Measurements from ENCODE around the gene IL36G. TPM values are rescaled to one million over a fixed set of nuclear protein-coding genes. Genes with fewer than 3 reads are reported as not detected.

Gene IL36G
- total RNA-seq, 2 experiments from 2014 or later, result not detected

DNA sequence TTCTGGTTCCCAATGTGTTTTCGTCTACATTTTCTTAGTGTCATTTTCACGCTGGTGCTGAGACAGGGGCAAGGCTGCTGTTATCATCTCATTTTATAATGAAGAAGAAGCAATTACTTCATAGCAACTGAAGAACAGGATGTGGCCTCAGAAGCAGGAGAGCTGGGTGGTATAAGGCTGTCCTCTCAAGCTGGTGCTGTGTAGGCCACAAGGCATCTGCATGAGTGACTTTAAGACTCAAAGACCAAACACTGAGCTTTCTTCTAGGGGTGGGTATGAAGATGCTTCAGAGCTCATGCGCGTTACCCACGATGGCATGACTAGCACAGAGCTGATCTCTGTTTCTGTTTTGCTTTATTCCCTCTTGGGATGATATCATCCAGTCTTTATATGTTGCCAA, 7.3 kb downstream of the IL36G start:
- CTCF ChIA-PET (ENCODE audit: unreplicated experiment), result no interaction called here
- no peak overlapping the region for H3K27ac ChIP-seq (ENCODE audit: low read depth, low read length, poor library complexity, severe bottlenecking)
- BruUV-seq (replicated peaks), result no TSS peak

DNA sequence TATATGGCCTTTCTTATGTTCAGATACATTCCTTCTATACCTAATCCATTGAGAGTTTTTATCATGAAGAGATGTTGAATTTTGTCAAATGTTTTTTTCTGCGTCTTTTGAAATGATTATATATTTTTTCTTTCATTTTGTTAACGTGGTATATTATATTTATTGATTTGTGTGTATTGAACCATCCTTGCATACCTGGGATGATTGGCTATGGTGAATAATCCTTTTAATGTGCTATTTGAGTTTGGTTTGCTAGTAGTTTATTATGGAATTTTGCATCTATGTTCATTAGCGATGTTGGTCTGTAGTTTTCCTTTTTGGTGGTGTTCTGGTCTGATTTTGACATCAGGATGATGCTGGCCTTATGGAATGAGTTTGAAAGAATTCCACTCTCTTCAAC, 11.8 kb downstream of the IL36G start:
- no TSS peak for BruUV-seq (replicated peaks)
- POLR2A ChIA-PET, result no interaction called here
- Histone ChIP-seq H3K9me2 (ENCODE audit: insufficient read depth, low read length) (no peaks in the 10 kb centered on the region), H2AFZ (ENCODE audit: low read length) (no peak overlapping the region), H3K9me3 (ENCODE audit: low read length) (peaks cover 4% of the 10 kb centered on the region; the same call in 1 of the 2 replicates), H3K4me2 (ENCODE audit: low read length) (no peak overlapping the region), H4K20me1 (ENCODE audit: insufficient read depth, low read length) (no peaks in the 10 kb centered on the region), H3K36me3 (ENCODE audit: insufficient read depth, low read length) (no peaks in the 10 kb centered on the region), H3K4me3 (ENCODE audit: low read depth, low read length, poor library complexity, severe bottlenecking) (no peak overlapping the region), H3K27ac (ENCODE audit: low read depth, low read length, poor library complexity, severe bottlenecking) (no peak overlapping the region), H3K4me1 (ENCODE audit: insufficient read depth, low read length, poor library complexity, severe bottlenecking) (no peaks in the 10 kb centered on the region), H3K79me2 (ENCODE audit: insufficient read depth, low read depth, low read length) (no peaks in the 10 kb centered on the region)
- no peak for TF ChIP-seq EZH2phosphoT487 (IDR thresholded peaks at IDR 0.05; ENCODE audit: borderline replicate concordance, low read depth, low read length)
- TF ChIP-seq, protein P1, sequence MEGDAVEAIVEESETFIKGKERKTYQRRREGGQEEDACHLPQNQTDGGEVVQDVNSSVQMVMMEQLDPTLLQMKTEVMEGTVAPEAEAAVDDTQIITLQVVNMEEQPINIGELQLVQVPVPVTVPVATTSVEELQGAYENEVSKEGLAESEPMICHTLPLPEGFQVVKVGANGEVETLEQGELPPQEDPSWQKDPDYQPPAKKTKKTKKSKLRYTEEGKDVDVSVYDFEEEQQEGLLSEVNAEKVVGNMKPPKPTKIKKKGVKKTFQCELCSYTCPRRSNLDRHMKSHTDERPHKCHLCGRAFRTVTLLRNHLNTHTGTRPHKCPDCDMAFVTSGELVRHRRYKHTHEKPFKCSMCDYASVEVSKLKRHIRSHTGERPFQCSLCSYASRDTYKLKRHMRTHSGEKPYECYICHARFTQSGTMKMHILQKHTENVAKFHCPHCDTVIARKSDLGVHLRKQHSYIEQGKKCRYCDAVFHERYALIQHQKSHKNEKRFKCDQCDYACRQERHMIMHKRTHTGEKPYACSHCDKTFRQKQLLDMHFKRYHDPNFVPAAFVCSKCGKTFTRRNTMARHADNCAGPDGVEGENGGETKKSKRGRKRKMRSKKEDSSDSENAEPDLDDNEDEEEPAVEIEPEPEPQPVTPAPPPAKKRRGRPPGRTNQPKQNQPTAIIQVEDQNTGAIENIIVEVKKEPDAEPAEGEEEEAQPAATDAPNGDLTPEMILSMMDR (conservative IDR thresholded peaks at IDR 0.05; ENCODE audit: low read length), result no peak
- DNase-seq (ENCODE audit: low spot score), result no peak
- CTCF ChIA-PET (ENCODE audit: unreplicated experiment), result no interaction called here
- intact Hi-C loops (cut with micrococcal nuclease; ENCODE audit: unreplicated experiment), result no loop called here

More for the DNA sequence above, 7.3 kb downstream of the IL36G start:
- Histone ChIP-seq H3K4me2 (ENCODE audit: low read length) (no peak overlapping the region), H3K9me2 (ENCODE audit: insufficient read depth, low read length) (no peaks in the 10 kb centered on the region), H3K4me1 (ENCODE audit: insufficient read depth, low read length, poor library complexity, severe bottlenecking) (no peaks in the 10 kb centered on the region), H3K36me3 (ENCODE audit: insufficient read depth, low read length) (no peaks in the 10 kb centered on the region), H4K20me1 (ENCODE audit: insufficient read depth, low read length) (no peaks in the 10 kb centered on the region), H3K9me3 (ENCODE audit: low read length) (peaks cover 4% of the 10 kb centered on the region; the same call in 1 of the 2 replicates), H3K4me3 (ENCODE audit: low read depth, low read length, poor library complexity, severe bottlenecking) (no peak overlapping the region), H2AFZ (ENCODE audit: low read length) (no peak overlapping the region), H3K79me2 (ENCODE audit: insufficient read depth, low read depth, low read length) (no peaks in the 10 kb centered on the region)
- intact Hi-C loops (cut with micrococcal nuclease; ENCODE audit: unreplicated experiment), result no loop called here
- TF ChIP-seq, protein P1 (conservative IDR thresholded peaks at IDR 0.05; ENCODE audit: low read length), result no peak
- TF ChIP-seq EZH2phosphoT487 (IDR thresholded peaks at IDR 0.05; ENCODE audit: borderline replicate concordance, low read depth, low read length), result no peak
- POLR2A ChIA-PET, result interaction anchor here (0.6 kb wide), 1 partner anchor 44 kb away, joined by 5 read pairs; no protein-coding TSS in a partner anchor
- no peak for DNase-seq (ENCODE audit: low spot score)

DNA sequence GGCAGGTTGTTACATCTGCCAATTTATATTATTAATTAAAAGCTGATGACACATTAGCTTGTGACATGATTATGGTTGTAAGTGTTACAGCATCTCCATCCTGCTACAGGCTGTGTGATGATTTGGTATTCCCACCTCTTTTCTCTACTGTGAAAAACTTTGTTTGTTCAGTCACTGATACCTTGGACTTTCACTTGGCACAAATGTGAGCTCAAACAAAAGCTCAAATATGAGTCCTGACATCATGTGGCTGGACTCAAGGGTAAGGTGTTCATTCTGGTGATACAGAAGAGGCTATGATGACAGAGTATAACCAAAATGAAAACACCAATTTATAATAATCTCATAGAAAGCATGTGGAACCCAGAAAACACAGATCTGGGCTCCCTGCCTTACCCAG, 16.0 kb downstream of the IL36G start:
- Histone ChIP-seq H2AFZ (ENCODE audit: low read length) (no peak overlapping the region), H3K36me3 (ENCODE audit: insufficient read depth, low read length) (no peaks in the 10 kb centered on the region), H3K4me3 (ENCODE audit: low read depth, low read length, poor library complexity, severe bottlenecking) (no peak overlapping the region), H3K4me2 (ENCODE audit: low read length) (no peak overlapping the region), H3K9me3 (ENCODE audit: low read length) (no peaks in the 10 kb centered on the region), H3K9me2 (ENCODE audit: insufficient read depth, low read length) (no peaks in the 10 kb centered on the region), H3K27ac (ENCODE audit: low read depth, low read length, poor library complexity, severe bottlenecking) (no peak overlapping the region), H4K20me1 (ENCODE audit: insufficient read depth, low read length) (no peaks in the 10 kb centered on the region), H3K4me1 (ENCODE audit: insufficient read depth, low read length, poor library complexity, severe bottlenecking) (no peaks in the 10 kb centered on the region), H3K79me2 (ENCODE audit: insufficient read depth, low read depth, low read length) (no peaks in the 10 kb centered on the region)
- ChIA-PET CTCF (ENCODE audit: unreplicated experiment) (no interaction called here), POLR2A (interaction anchor here (0.7 kb wide), 1 partner anchor 362 kb away, joined by 3 read pairs; no protein-coding TSS in a partner anchor)
- no peak for DNase-seq (ENCODE audit: low spot score)
- no peak for TF ChIP-seq EZH2phosphoT487 (IDR thresholded peaks at IDR 0.05; ENCODE audit: borderline replicate concordance, low read depth, low read length)
- TF ChIP-seq, protein P1 (conservative IDR thresholded peaks at IDR 0.05; ENCODE audit: low read length), result no peak
- intact Hi-C loops (cut with micrococcal nuclease; ENCODE audit: unreplicated experiment), result no loop called here
- no TSS peak for BruUV-seq (replicated peaks)
